Naive thymus-derived CD4-positive, alpha-beta T cell (primary cell): Measurements from ENCODE around the gene CDX2. TPM values are rescaled to one million over a fixed set of nuclear protein-coding genes. Genes with fewer than 3 reads are reported as not detected.

Source experiments
- ATAC-seq: fragments of 150-1000 bp; cut with Tn5 transposase; 2 replicates; pipeline ENCODE4 v1.10.0; 2021; ENCODE audit warnings: mild to moderate bottlenecking, moderate library complexity
- CTCF ChIA-PET: fragments of 350-600 bp; sonication (Branson Sonifier 250); formaldehyde crosslinking; loops from one replicate; lab custom pipeline; 2021; ENCODE audit warnings: antibody characterized with exemption; lab: Charles Lee
- POLR2A ChIA-PET: fragments of 350-600 bp; sonication (Branson Sonifier 250); formaldehyde crosslinking; loops from one replicate; lab custom pipeline; 2021; ENCODE audit warnings: antibody characterized with exemption, inconsistent platforms; lab: Charles Lee
- DNase-seq, 9 donors: peaks; one replicate each; pipeline versions ENCODE4 v3.0.0 to v3.0.0-alpha.2; 2020 to 2022; ENCODE audit warnings: mixed read lengths in 1 of 9
- H3K27ac ChIP-seq: one replicate; pipeline ENCODE4 v1.7.0; 2013; ENCODE audit warnings: mild to moderate bottlenecking, low read depth, low read length, moderate library complexity
- H3K27me3 ChIP-seq, 2 donors: one replicate each; pipeline ENCODE4 v1.7.0; 2013; ENCODE audit warnings: low read length in 2 of 2, mild to moderate bottlenecking in 2 of 2, moderate library complexity in 2 of 2; ENCODE audit not compliant: control insufficient read depth in 2 of 2, insufficient read depth in 2 of 2
- H3K36me3 ChIP-seq, 3 experiments: 1 replicate in 2 of 3; 2 replicates in 1 of 3; pipeline ENCODE4 v1.7.0; 2013; ENCODE audit warnings: low read length in 3 of 3, mild to moderate bottlenecking in 3 of 3, moderate library complexity in 1 of 3; ENCODE audit not compliant: insufficient read depth in 3 of 3, control insufficient read depth in 2 of 3
- H3K4me1 ChIP-seq, 2 donors: one replicate each; pipeline ENCODE4 v1.7.0; 2013; ENCODE audit warnings: low read length in 2 of 2, mild to moderate bottlenecking in 2 of 2, moderate library complexity in 1 of 2; ENCODE audit not compliant: control insufficient read depth in 2 of 2, insufficient read depth in 2 of 2
- H3K4me3 ChIP-seq: 2 replicates; pipeline ENCODE4 v1.7.0; 2013; ENCODE audit warnings: mild to moderate bottlenecking, low read length
- H3K9me3 ChIP-seq, 3 experiments: 1 replicate in 2 of 3; 2 replicates in 1 of 3; pipeline ENCODE4 v1.7.0; 2013; ENCODE audit warnings: low read length in 3 of 3; ENCODE audit not compliant: control insufficient read depth in 2 of 3
- H3K27ac Mint-ChIP-seq, 9 donors: one replicate each; pipeline ENCODE4 v1.8.0; 2020 to 2022; ENCODE audit warnings: mixed read lengths in 9 of 9, mild to moderate bottlenecking in 8 of 9, moderate library complexity in 5 of 9, inconsistent platforms in 2 of 9
- H3K27me3 Mint-ChIP-seq, 5 donors: one replicate each; pipeline ENCODE4 v1.8.0; 2021 to 2022; ENCODE audit warnings: mixed read lengths in 5 of 5, mild to moderate bottlenecking in 1 of 5
- H3K36me3 Mint-ChIP-seq, 5 donors: one replicate each; pipeline ENCODE4 v1.8.0; 2020 to 2022; ENCODE audit warnings: mixed read lengths in 5 of 5, mild to moderate bottlenecking in 3 of 5, inconsistent platforms in 1 of 5
- H3K4me1 Mint-ChIP-seq, 7 donors: one replicate each; pipeline ENCODE4 v1.8.0; 2020 to 2022; ENCODE audit warnings: mixed read lengths in 7 of 7, mild to moderate bottlenecking in 3 of 7, inconsistent platforms in 1 of 7
- H3K4me3 Mint-ChIP-seq, 10 donors: one replicate each; pipeline ENCODE4 v1.8.0; 2020 to 2022; ENCODE audit warnings: mild to moderate bottlenecking in 10 of 10, mixed read lengths in 10 of 10, moderate library complexity in 6 of 10, inconsistent platforms in 2 of 10
- H3K9me3 Mint-ChIP-seq, 11 donors: one replicate each; pipeline ENCODE4 v1.8.0; 2020 to 2022; ENCODE audit warnings: mixed read lengths in 11 of 11, mild to moderate bottlenecking in 4 of 11, inconsistent platforms in 1 of 11, moderate library complexity in 1 of 11
- intact Hi-C, 2 donors: fragments of 100-400 bp; cut with micrococcal nuclease; formaldehyde crosslinking; loops; one replicate each; pipeline ENCODE4 v1.15.1; 2023
- polyA plus RNA-seq, 2 donors: library from polyadenylated mRNA; unstranded; fragments of 300-500 nt; fragmentation: Illumina TruSeq; gene quantifications; one replicate each; pipeline ENCODE4 v1.2.3, GENCODE V29; 2021
- total RNA-seq, 6 experiments: library from RNA in 5 of 6; stranded (reverse) in 5 of 6; gene quantifications; 1 replicate in 5 of 6; 2 replicates in 1 of 6; pipeline ENCODE4 v1.2.3 and lab custom pipeline; 2021 to 2026

The CDX2 gene
- total and polyA plus RNA-seq, 7 experiments from 2014 or later = not detected

- Histone ChIP-seq H3K4me3 (no peak overlapping the region), H3K27ac (no peak overlapping the region), H3K27me3 (peaks cover 10 to 18% of the 10 kb centered on the region in 2 donors), H3K4me1 (no peaks in the 10 kb centered on the region), H3K9me3 (no peaks in the 10 kb centered on the region), H3K36me3 (no peaks in the 10 kb centered on the region)
- Mint-ChIP-seq H3K36me3 (no peaks in the 10 kb centered on the region), H3K27ac (no peak overlapping the region), H3K4me1 (peaks cover 10 to 29% (median 24%) of the 10 kb centered on the region in 7 donors), H3K27me3 (peaks cover 69 to 89% (median 83%) of the 10 kb centered on the region in 5 donors), H3K4me3 (no peak overlapping the region), H3K9me3 (peaks cover 0 to 1% (median 0%) of the 10 kb centered on the region in 11 donors)
- ChIA-PET CTCF (interaction anchor here (0.5 to 1.3 kb wide), 4 partner anchors 9 to 1259 kb away, joined by 3 to 5 read pairs (median 3); no protein-coding TSS in a partner anchor), POLR2A (no interaction called here)
- no peak for ATAC-seq
- DNase-seq = no peak
- intact Hi-C loops = loop anchor here in 1 of 2 donors (2.0 kb wide), 1 partner anchor 51 kb away; no protein-coding TSS in a partner anchor
Observed at GRCh38 chr13:27975564-27976361, 6.6 kb upstream of the CDX2 start.

- ATAC-seq = no peak
- H3K4me1 ChIP-seq = no peaks in the 10 kb centered on the region
- ChIA-PET POLR2A (no interaction called here), CTCF (interaction anchor here (1.1 kb wide), 1 partner anchor 12 kb away, joined by 3 read pairs; no protein-coding TSS in a partner anchor)
- no peaks in the 10 kb centered on the region for H3K36me3 ChIP-seq
- Mint-ChIP-seq H3K36me3 (no peaks in the 10 kb centered on the region), H3K4me3 (no peak overlapping the region), H3K9me3 (peaks cover 0 to 1% (median 0%) of the 10 kb centered on the region in 11 donors), H3K27ac (no peak overlapping the region), H3K27me3 (peaks cover 71 to 91% (median 83%) of the 10 kb centered on the region in 5 donors), H3K4me1 (peaks cover 7 to 29% (median 20%) of the 10 kb centered on the region in 7 donors)
- no peaks in the 10 kb centered on the region for H3K9me3 ChIP-seq
- DNase-seq = no peak
- peaks cover 4 to 12% of the 10 kb centered on the region in 2 donors for H3K27me3 ChIP-seq
- H3K27ac ChIP-seq = no peak overlapping the region
- intact Hi-C loops = no loop called here
- no peak overlapping the region for H3K4me3 ChIP-seq
Observed at GRCh38 chr13:27973961-27974662, 5.0 kb upstream of the CDX2 start.

- H3K27ac Mint-ChIP-seq = no peak overlapping the region
- peaks cover 8 to 23% (median 18%) of the 10 kb centered on the region in 7 donors for H3K4me1 Mint-ChIP-seq
- H3K4me3 Mint-ChIP-seq = no peak overlapping the region
- peaks cover 0 to 1% (median 0%) of the 10 kb centered on the region in 11 donors for H3K9me3 Mint-ChIP-seq
- H3K9me3 ChIP-seq = no peaks in the 10 kb centered on the region
- no peaks in the 10 kb centered on the region for H3K4me1 ChIP-seq
- no peaks in the 10 kb centered on the region for H3K36me3 ChIP-seq
- no peak overlapping the region for H3K27ac ChIP-seq
- ATAC-seq (no peak), DNase-seq (no peak)
- H3K36me3 Mint-ChIP-seq = no peaks in the 10 kb centered on the region
- H3K4me3 ChIP-seq = no peak overlapping the region
- POLR2A ChIA-PET = no interaction called here
- CTCF ChIA-PET = interaction anchor here (0.6 to 1.1 kb wide), 3 partner anchors 12 to 613 kb away, joined by 3 to 5 read pairs (median 4); no protein-coding TSS in a partner anchor
- intact Hi-C loops = no loop called here
- peaks cover 65 to 86% (median 77%) of the 10 kb centered on the region in 5 donors for H3K27me3 Mint-ChIP-seq
- H3K27me3 ChIP-seq = peaks cover 4 to 9% of the 10 kb centered on the region in 2 donors
Observed at GRCh38 chr13:27973291-27973690, 4.2 kb upstream of the CDX2 start.

GRCh38 chr13:27972478-27972820 is 3.3 kb upstream of the CDX2 start:
- no peak for DNase-seq
- H3K27me3 Mint-ChIP-seq = peaks cover 68 to 89% (median 80%) of the 10 kb centered on the region in 5 donors
- peaks cover 0 to 1% (median 0%) of the 10 kb centered on the region in 11 donors for H3K9me3 Mint-ChIP-seq
- H3K4me3 Mint-ChIP-seq = no peak overlapping the region
- H3K27me3 ChIP-seq = peaks cover 4 to 9% of the 10 kb centered on the region in 2 donors
- no peak overlapping the region for H3K4me3 ChIP-seq
- H3K4me1 ChIP-seq = no peaks in the 10 kb centered on the region
- peaks cover 6 to 26% (median 21%) of the 10 kb centered on the region in 7 donors for H3K4me1 Mint-ChIP-seq
- POLR2A ChIA-PET = no interaction called here
- CTCF ChIA-PET = interaction anchor here (0.7 to 1.1 kb wide), 3 partner anchors 13 to 264 kb away, joined by 3 to 4 read pairs (median 3); no protein-coding TSS in a partner anchor
- H3K36me3 ChIP-seq = no peaks in the 10 kb centered on the region
- no peak overlapping the region for H3K27ac Mint-ChIP-seq
- H3K9me3 ChIP-seq = no peaks in the 10 kb centered on the region
- no peaks in the 10 kb centered on the region for H3K36me3 Mint-ChIP-seq
- H3K27ac ChIP-seq = no peak overlapping the region
- no peak for ATAC-seq
- intact Hi-C loops = no loop called here

- Histone ChIP-seq H3K4me1 (no peaks in the 10 kb centered on the region), H3K36me3 (no peaks in the 10 kb centered on the region), H3K27ac (no peak overlapping the region), H3K9me3 (no peaks in the 10 kb centered on the region), H3K4me3 (no peak overlapping the region), H3K27me3 (peaks cover 4 to 9% of the 10 kb centered on the region in 2 donors)
- Mint-ChIP-seq H3K4me1 (peaks cover 6 to 30% (median 24%) of the 10 kb centered on the region in 7 donors), H3K27ac (no peak overlapping the region), H3K4me3 (no peak overlapping the region), H3K36me3 (no peaks in the 10 kb centered on the region), H3K9me3 (peaks cover 0 to 1% (median 0%) of the 10 kb centered on the region in 11 donors), H3K27me3 (peaks cover 70 to 89% (median 80%) of the 10 kb centered on the region in 5 donors)
- DNase-seq = no peak
- no peak for ATAC-seq
- intact Hi-C loops = no loop called here
- POLR2A ChIA-PET = no interaction called here
- CTCF ChIA-PET = no interaction called here
Observed at GRCh38 chr13:27971776-27972477, 2.8 kb upstream of the CDX2 start.

- intact Hi-C loops = no loop called here
- Mint-ChIP-seq H3K27me3 (peaks cover 73 to 87% (median 79%) of the 10 kb centered on the region in 5 donors), H3K4me1 (peaks cover 6 to 32% (median 24%) of the 10 kb centered on the region in 7 donors), H3K36me3 (no peaks in the 10 kb centered on the region), H3K9me3 (peaks cover 0 to 1% (median 0%) of the 10 kb centered on the region in 11 donors), H3K27ac (no peak overlapping the region), H3K4me3 (peak overlapping the region in 1 of 10 donors; percentile 23)
- H3K9me3 ChIP-seq = no peaks in the 10 kb centered on the region
- no peaks in the 10 kb centered on the region for H3K36me3 ChIP-seq
- H3K4me3 ChIP-seq = no peak overlapping the region
- CTCF ChIA-PET = no interaction called here
- H3K27ac ChIP-seq = no peak overlapping the region
- peaks cover 0 to 5% of the 10 kb centered on the region in 2 donors for H3K27me3 ChIP-seq
- DNase-seq = no peak
- ATAC-seq = no peak
- POLR2A ChIA-PET = no interaction called here
- H3K4me1 ChIP-seq = no peaks in the 10 kb centered on the region
Observed at GRCh38 chr13:27971236-27971645, 2.1 kb upstream of the CDX2 start.
